Stimulated activated CD8-positive, alpha-beta memory T cell treated with anti-CD3 and anti-CD28 coated beads, Interleukin-4, amount 100 ng/mL, for 48 hours (primary cell): ENCODE data around the gene PGP.
"Not testable (repeated sequence)": the region's sequence is repeated elsewhere in the genome, so short reads cannot be mapped to it uniquely, and the experiment has no call there.

ENCODE experiments used
- DNase-seq: peaks from one replicate; pipeline ENCODE4 v3.0.0-alpha.2; 2020

Gene PGP

GRCh38 chr16:2213817-2214718, 572 bp downstream of the PGP start:
- DNase-seq = no peak

- no peak for DNase-seq
These were observed 2.0 kb downstream of the PGP start for GRCh38 chr16:2212362-2213324.

- DNase-seq = no peak
These were observed 2.7 kb downstream of the PGP start for GRCh38 chr16:2211923-2212347.

- DNase-seq = no peak
These were observed 4.0 kb downstream of the PGP start, which contains the start of gene BRICD5 for GRCh38 chr16:2210386-2211365. Gene BRICD5, minus strand, starts transcription at chr16:2210863. Its CDS starts 30 bp downstream, at chr16:2210833.

GRCh38 chr16:2210009-2210332, 4.7 kb downstream of the PGP start:
- no peak for DNase-seq

GRCh38 chr16:2209258-2210008, 5.2 kb downstream of the PGP start:
- DNase-seq = no peak

GRCh38 chr16:2208772-2209171, 5.9 kb downstream of the PGP start:
- no peak for DNase-seq

- no peak for DNase-seq
These were observed 6.3 kb downstream of the PGP start for GRCh38 chr16:2208308-2208707.

GRCh38 chr16:2207872-2208271, 6.8 kb downstream of the PGP start:
- DNase-seq = no peak

- DNase-seq = no peak
These were observed 7.7 kb downstream of the PGP start for GRCh38 chr16:2206780-2207433.

- DNase-seq = no peak
These were observed 8.2 kb downstream of the PGP start for GRCh38 chr16:2206420-2206779.

- no peak for DNase-seq
These were observed 8.7 kb downstream of the PGP start for GRCh38 chr16:2205967-2206313.

GRCh38 chr16:2205104-2205966, 9.3 kb downstream of the PGP start, which contains the start of gene MLST8:
Gene MLST8, plus strand, starts transcription at chr16:2205454. Its CDS starts 632 bp downstream, at chr16:2206086.
- peak; percentile 88 for DNase-seq

GRCh38 chr16:2204416-2205103, 10.1 kb downstream of the PGP start:
- no peak for DNase-seq

GRCh38 chr16:2203119-2203688, 11.4 kb downstream of the PGP start:
- DNase-seq = not testable (repeated sequence)

- no peak for DNase-seq
These were observed 14.3 kb downstream of the PGP start for GRCh38 chr16:2200313-2200712.

- no peak for DNase-seq
These were observed 15.0 kb downstream of the PGP start for GRCh38 chr16:2199621-2200139.

GRCh38 chr16:2199095-2199494, 15.5 kb downstream of the PGP start:
- no peak for DNase-seq

GRCh38 chr16:2198283-2198682, 16.4 kb downstream of the PGP start:
- DNase-seq = no peak
